ENCODE results near the gene VMA21. TPM values are rescaled to one million over a fixed set of nuclear protein-coding genes. Genes with fewer than 3 reads are reported as not detected.
A peak's percentile ranks its signal among the peaks of the same experiment; 100 is the strongest.

The VMA21 gene
- total and polyA plus RNA-seq, 7 experiments from 2014 or later = 19.3 to 41.0 (median 29.3) TPM

GRCh38 chrX:151398346-151398745, 1.3 kb downstream of the VMA21 start:
- intact Hi-C loops (cut with micrococcal nuclease) = loop anchor here in 1 of 2 donors (5.0 to 10.0 kb wide), 3 partner anchors 36 to 1854 kb away; partner anchors contain the start of genes EOLA1, HSFX3 and MTMR1
- H3K36me3 Mint-ChIP-seq = peaks cover 0 to 7% (median 0%) of the 10 kb centered on the region in 5 donors
- peak overlapping the region in 8 of 9 donors; percentile 18 to 92 (median 70) for H3K27ac Mint-ChIP-seq
- peak overlapping the region; percentile 35 for H3K27ac ChIP-seq (ENCODE audit: low read depth, low read length)
- H3K4me1 ChIP-seq (ENCODE audit: control insufficient read depth in 2 of 2, insufficient read depth in 2 of 2, low read length in 2 of 2) = peaks cover 9 to 11% of the 10 kb centered on the region in 2 donors
- POLR2A ChIA-PET = interaction anchor here (0.9 kb wide), 1 partner anchor 8 kb away, joined by 3 read pairs; no protein-coding TSS in a partner anchor
- CTCF ChIA-PET = no interaction called here
- no peak overlapping the region for H3K4me3 ChIP-seq (ENCODE audit: low read length)
- H3K4me3 Mint-ChIP-seq = peak overlapping the region; percentile 77 to 91 (median 87)
- no peak for DNase-seq
- peaks cover 17 to 73% (median 61%) of the 10 kb centered on the region in 7 donors for H3K4me1 Mint-ChIP-seq
- H3K9me3 ChIP-seq (ENCODE audit: control insufficient read depth in 2 of 3, low read length in 3 of 3) = no peaks in the 10 kb centered on the region
- H3K36me3 ChIP-seq (ENCODE audit: control insufficient read depth in 2 of 3, insufficient read depth in 3 of 3, low read length in 3 of 3) = no peaks in the 10 kb centered on the region
- ATAC-seq = no peak
- no peaks in the 10 kb centered on the region for H3K27me3 Mint-ChIP-seq
- no peaks in the 10 kb centered on the region for H3K9me3 Mint-ChIP-seq
- no peaks in the 10 kb centered on the region for H3K27me3 ChIP-seq (ENCODE audit: control insufficient read depth in 2 of 2, insufficient read depth in 2 of 2, low read length in 2 of 2)

GRCh38 chrX:151402719-151403390, 5.8 kb downstream of the VMA21 start:
- ChIA-PET POLR2A (no interaction called here), CTCF (no interaction called here)
- Mint-ChIP-seq H3K4me1 (peaks cover 17 to 48% (median 34%) of the 10 kb centered on the region in 7 donors), H3K27me3 (no peaks in the 10 kb centered on the region), H3K36me3 (peaks cover 0 to 9% (median 5%) of the 10 kb centered on the region in 5 donors), H3K9me3 (no peaks in the 10 kb centered on the region), H3K27ac (peak overlapping the region in 2 of 9 donors; percentile 34 to 48), H3K4me3 (no peak overlapping the region)
- Histone ChIP-seq H3K4me1 (ENCODE audit: control insufficient read depth in 2 of 2, insufficient read depth in 2 of 2, low read length in 2 of 2) (peaks cover 0 to 7% of the 10 kb centered on the region in 2 donors), H3K36me3 (ENCODE audit: control insufficient read depth in 2 of 3, insufficient read depth in 3 of 3, low read length in 3 of 3) (no peaks in the 10 kb centered on the region), H3K9me3 (ENCODE audit: control insufficient read depth in 2 of 3, low read length in 3 of 3) (no peaks in the 10 kb centered on the region), H3K4me3 (ENCODE audit: low read length) (no peak overlapping the region), H3K27me3 (ENCODE audit: control insufficient read depth in 2 of 2, insufficient read depth in 2 of 2, low read length in 2 of 2) (no peaks in the 10 kb centered on the region), H3K27ac (ENCODE audit: low read depth, low read length) (no peak overlapping the region)
- intact Hi-C loops (cut with micrococcal nuclease) = no loop called here
- DNase-seq (no peak), ATAC-seq (no peak)

GRCh38 chrX:151416579-151416978, 19.6 kb downstream of the VMA21 start:
- peaks cover 0 to 14% (median 2%) of the 10 kb centered on the region in 5 donors for H3K36me3 Mint-ChIP-seq
- intact Hi-C loops (cut with micrococcal nuclease) = no loop called here
- no peaks in the 10 kb centered on the region for H3K36me3 ChIP-seq (ENCODE audit: control insufficient read depth in 2 of 3, insufficient read depth in 3 of 3, low read length in 3 of 3)
- no peaks in the 10 kb centered on the region for H3K4me1 ChIP-seq (ENCODE audit: control insufficient read depth in 2 of 2, insufficient read depth in 2 of 2, low read length in 2 of 2)
- H3K9me3 ChIP-seq (ENCODE audit: control insufficient read depth in 2 of 3, low read length in 3 of 3) = no peaks in the 10 kb centered on the region
- ATAC-seq (no peak), DNase-seq (no peak)
- no peak overlapping the region for H3K4me3 ChIP-seq (ENCODE audit: low read length)
- H3K27ac ChIP-seq (ENCODE audit: low read depth, low read length) = no peak overlapping the region
- CTCF ChIA-PET = no interaction called here
- POLR2A ChIA-PET = no interaction called here
- H3K27me3 ChIP-seq (ENCODE audit: control insufficient read depth in 2 of 2, insufficient read depth in 2 of 2, low read length in 2 of 2) = no peaks in the 10 kb centered on the region
- no peak overlapping the region for H3K4me3 Mint-ChIP-seq
- H3K4me1 Mint-ChIP-seq = peaks cover 0 to 1% (median 0%) of the 10 kb centered on the region in 7 donors
- H3K27ac Mint-ChIP-seq = no peak overlapping the region
- no peaks in the 10 kb centered on the region for H3K27me3 Mint-ChIP-seq
- H3K9me3 Mint-ChIP-seq = no peaks in the 10 kb centered on the region

- ATAC-seq = no peak
- POLR2A ChIA-PET = no interaction called here
These were observed 22.8 kb downstream of the VMA21 start for GRCh38 chrX:151419782-151420181.

GRCh38 chrX:151424505-151424904, 27.5 kb downstream of the VMA21 start:
- no peak overlapping the region for H3K27ac Mint-ChIP-seq
- POLR2A ChIA-PET = no interaction called here
- H3K27ac ChIP-seq (ENCODE audit: low read depth, low read length) = no peak overlapping the region
- intact Hi-C loops (cut with micrococcal nuclease) = no loop called here
- H3K36me3 ChIP-seq (ENCODE audit: control insufficient read depth in 2 of 3, insufficient read depth in 3 of 3, low read length in 3 of 3) = no peaks in the 10 kb centered on the region
- H3K9me3 ChIP-seq (ENCODE audit: control insufficient read depth in 2 of 3, low read length in 3 of 3) = no peaks in the 10 kb centered on the region
- H3K36me3 Mint-ChIP-seq = peaks cover 0 to 7% (median 0%) of the 10 kb centered on the region in 5 donors
- no peaks in the 10 kb centered on the region for H3K9me3 Mint-ChIP-seq
- CTCF ChIA-PET = no interaction called here
- DNase-seq = no peak
- H3K4me3 Mint-ChIP-seq = no peak overlapping the region
- no peaks in the 10 kb centered on the region for H3K27me3 ChIP-seq (ENCODE audit: control insufficient read depth in 2 of 2, insufficient read depth in 2 of 2, low read length in 2 of 2)
- H3K4me3 ChIP-seq (ENCODE audit: low read length) = no peak overlapping the region
- no peak for ATAC-seq
- H3K27me3 Mint-ChIP-seq = no peaks in the 10 kb centered on the region
- H3K4me1 ChIP-seq (ENCODE audit: control insufficient read depth in 2 of 2, insufficient read depth in 2 of 2, low read length in 2 of 2) = no peaks in the 10 kb centered on the region
- peaks cover 0 to 1% (median 0%) of the 10 kb centered on the region in 7 donors for H3K4me1 Mint-ChIP-seq

More at GRCh38 chrX:151419782-151420181, 22.8 kb downstream of the VMA21 start:
- no peaks in the 10 kb centered on the region for H3K36me3 ChIP-seq (ENCODE audit: control insufficient read depth in 2 of 3, insufficient read depth in 3 of 3, low read length in 3 of 3)
- intact Hi-C loops (cut with micrococcal nuclease) = no loop called here
- no peak for DNase-seq
- H3K27me3 Mint-ChIP-seq = no peaks in the 10 kb centered on the region
- H3K27ac ChIP-seq (ENCODE audit: low read depth, low read length) = no peak overlapping the region
- H3K9me3 ChIP-seq (ENCODE audit: control insufficient read depth in 2 of 3, low read length in 3 of 3) = no peaks in the 10 kb centered on the region
- no peaks in the 10 kb centered on the region for H3K9me3 Mint-ChIP-seq
- no peaks in the 10 kb centered on the region for H3K4me1 ChIP-seq (ENCODE audit: control insufficient read depth in 2 of 2, insufficient read depth in 2 of 2, low read length in 2 of 2)
- no peak overlapping the region for H3K27ac Mint-ChIP-seq
- no peaks in the 10 kb centered on the region for H3K27me3 ChIP-seq (ENCODE audit: control insufficient read depth in 2 of 2, insufficient read depth in 2 of 2, low read length in 2 of 2)
- CTCF ChIA-PET = interaction anchor here (0.6 kb wide), 1 partner anchor 55 kb away, joined by 3 read pairs; no protein-coding TSS in a partner anchor
- H3K4me1 Mint-ChIP-seq = peaks cover 0 to 1% (median 0%) of the 10 kb centered on the region in 7 donors
- H3K36me3 Mint-ChIP-seq = peaks cover 0 to 10% (median 0%) of the 10 kb centered on the region in 5 donors
- no peak overlapping the region for H3K4me3 Mint-ChIP-seq
- H3K4me3 ChIP-seq (ENCODE audit: low read length) = no peak overlapping the region

- intact Hi-C loops (cut with micrococcal nuclease) = no loop called here
- H3K36me3 Mint-ChIP-seq = no peaks in the 10 kb centered on the region
- Histone ChIP-seq H3K9me3 (ENCODE audit: control insufficient read depth in 2 of 3, low read length in 3 of 3) (no peaks in the 10 kb centered on the region), H3K4me3 (ENCODE audit: low read length) (no peak overlapping the region), H3K36me3 (ENCODE audit: control insufficient read depth in 2 of 3, insufficient read depth in 3 of 3, low read length in 3 of 3) (no peaks in the 10 kb centered on the region), H3K27me3 (ENCODE audit: control insufficient read depth in 2 of 2, insufficient read depth in 2 of 2, low read length in 2 of 2) (no peaks in the 10 kb centered on the region), H3K27ac (ENCODE audit: low read depth, low read length) (no peak overlapping the region), H3K4me1 (ENCODE audit: control insufficient read depth in 2 of 2, insufficient read depth in 2 of 2, low read length in 2 of 2) (no peaks in the 10 kb centered on the region)
- H3K27me3 Mint-ChIP-seq = peaks cover 0 to 4% (median 0%) of the 10 kb centered on the region in 5 donors
- no peaks in the 10 kb centered on the region for H3K4me1 Mint-ChIP-seq
- no peak overlapping the region for H3K27ac Mint-ChIP-seq
- peaks cover 0 to 2% (median 0%) of the 10 kb centered on the region in 11 donors for H3K9me3 Mint-ChIP-seq
- DNase-seq (no peak), ATAC-seq (no peak)
- ChIA-PET POLR2A (no interaction called here), CTCF (no interaction called here)
- H3K4me3 Mint-ChIP-seq = no peak overlapping the region
These were observed 51.5 kb downstream of the VMA21 start for GRCh38 chrX:151448509-151448908.

GRCh38 chrX:151458824-151459223, 61.8 kb downstream of the VMA21 start:
- Histone ChIP-seq H3K36me3 (ENCODE audit: control insufficient read depth in 2 of 3, insufficient read depth in 3 of 3, low read length in 3 of 3) (no peaks in the 10 kb centered on the region), H3K4me3 (ENCODE audit: low read length) (no peak overlapping the region), H3K4me1 (ENCODE audit: control insufficient read depth in 2 of 2, insufficient read depth in 2 of 2, low read length in 2 of 2) (no peaks in the 10 kb centered on the region), H3K27ac (ENCODE audit: low read depth, low read length) (no peak overlapping the region), H3K9me3 (ENCODE audit: control insufficient read depth in 2 of 3, low read length in 3 of 3) (no peaks in the 10 kb centered on the region), H3K27me3 (ENCODE audit: control insufficient read depth in 2 of 2, insufficient read depth in 2 of 2, low read length in 2 of 2) (no peaks in the 10 kb centered on the region)
- ChIA-PET CTCF (no interaction called here), POLR2A (no interaction called here)
- Mint-ChIP-seq H3K9me3 (peaks cover 0 to 2% (median 0%) of the 10 kb centered on the region in 11 donors), H3K27ac (no peak overlapping the region), H3K27me3 (no peaks in the 10 kb centered on the region), H3K4me3 (no peak overlapping the region), H3K4me1 (no peaks in the 10 kb centered on the region), H3K36me3 (peaks cover 0 to 2% (median 0%) of the 10 kb centered on the region in 5 donors)
- intact Hi-C loops (cut with micrococcal nuclease) = no loop called here
- ATAC-seq (no peak), DNase-seq (no peak)

Measured in naive thymus-derived CD4-positive, alpha-beta T cell (primary cell).